Measurements from ENCODE around the gene PSENEN. TPM values are rescaled to one million over a fixed set of nuclear protein-coding genes. Genes with fewer than 3 reads are reported as not detected.

PSENEN gene
- total and polyA plus RNA-seq, 2 of the 8 experiments (the other 6 are each of a cell fraction or from before 2014, with no cell fraction given), result 66.7 to 75.3 TPM

DNA sequence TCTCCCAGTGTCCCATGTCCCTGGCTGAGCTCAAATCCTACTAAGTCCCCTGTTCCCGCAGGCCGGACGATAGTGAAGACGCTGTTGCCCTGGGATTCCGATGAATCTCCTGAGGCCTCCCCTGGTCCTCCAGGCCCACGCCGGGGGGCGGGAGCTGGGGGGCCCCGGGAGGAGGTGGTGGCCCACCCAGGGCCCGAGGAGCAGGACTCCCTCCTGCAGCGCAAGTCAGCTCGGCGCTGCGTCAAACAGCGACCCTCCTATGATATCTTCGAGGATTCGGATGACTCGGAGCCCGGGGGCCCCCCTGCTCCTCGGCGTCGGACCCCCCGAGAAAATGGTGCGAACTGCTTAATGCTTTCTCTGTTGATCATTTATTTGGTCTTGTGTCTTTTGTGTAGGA is 21.8 kb upstream of the PSENEN start:
- no peak overlapping the region for H4K8ac ChIP-seq (ENCODE audit: extremely low read depth, insufficient read depth, low read length)
- no peak overlapping the region for H4K5ac ChIP-seq (ENCODE audit: insufficient read length, low read depth, low read length)
- no peak overlapping the region for H2BK20ac ChIP-seq (ENCODE audit: low read length)
- no peak overlapping the region for H2BK5ac ChIP-seq (ENCODE audit: low read depth, low read length)
- ChIA-PET CTCF (ENCODE audit: partially characterized antibody) (interaction anchor here (0.7 to 11.8 kb wide), 4 partner anchors 15 to 168 kb away, joined by 3 to 80 read pairs (median 3); partner anchors contain the start of gene IGFLR1), POLR2A (ENCODE audit: partially characterized antibody) (interaction anchor here (0.7 to 6.1 kb wide), 5 partner anchors 9 to 227 kb away, joined by 3 to 39 read pairs (median 5); no protein-coding TSS in a partner anchor)
- H3K79me2 ChIP-seq (ENCODE audit: control insufficient read depth in 1 of 2, insufficient read depth in 2 of 2, low read length in 2 of 2), result peaks cover 0 to 16% of the 10 kb centered on the region in 2 experiments; a peak in 2 of 4 replicates
- peaks cover 6% of the 10 kb centered on the region; the same call in 1 of the 2 replicates for H3K79me1 ChIP-seq (ENCODE audit: low read depth, low read length)
- no peak overlapping the region for H2BK12ac ChIP-seq (ENCODE audit: low read depth, low read length)
- no peak overlapping the region for H3K9ac ChIP-seq (replicated peaks in 1 of 4; ENCODE audit: extremely low read depth in 1 of 4, low read depth in 3 of 4, low read length in 3 of 4)
- no peak overlapping the region for H3K14ac ChIP-seq (ENCODE audit: insufficient read length)
- no peaks in the 10 kb centered on the region for H3K9me3 ChIP-seq (ENCODE audit: insufficient read depth in 2 of 2, low read depth in 1 of 2, low read length in 1 of 2)
- peaks cover 0 to 5% (median under 1%) of the 10 kb centered on the region in 4 experiments; a peak in 2 of 7 replicates for H3K4me1 ChIP-seq (replicated peaks in 1 of 4; ENCODE audit: control insufficient read depth in 3 of 4, insufficient read depth in 4 of 4, low read length in 3 of 4)
- H3K23me2 ChIP-seq (ENCODE audit: low read depth, low read length), result no peaks in the 10 kb centered on the region; the same call in 1 of the 2 replicates
- WGBS, 2 experiments (ENCODE audit: extremely low coverage in 1 of 2, insufficient coverage in 1 of 2, insufficient read length in 1 of 2, insufficient replicate concordance in 2 of 2, low coverage in 1 of 2, low lambda C conversion rate in 2 of 2, missing lambda C conversion rate in 1 of 2), result 95% methylated on average over 20 of the region's 24 CpGs; no CpG with 5 or more reads in 1 of the 2 experiments
- H3K4ac ChIP-seq (replicated peaks; ENCODE audit: insufficient read length, low read depth, low read length), result no peak overlapping the region
- no peaks in the 10 kb centered on the region for H3K27me3 ChIP-seq (replicated peaks in 1 of 4; ENCODE audit: control insufficient read depth in 3 of 4, extremely low read depth in 1 of 4, insufficient read depth in 3 of 4, low read length in 3 of 4)
- no peak overlapping the region for H3K4me3 ChIP-seq (ENCODE audit: extremely low read depth in 1 of 4, insufficient read depth in 2 of 4, low read depth in 3 of 4, low read length in 4 of 4)
- H2AFZ ChIP-seq (ENCODE audit: low read length), result no peak overlapping the region
- H4K91ac ChIP-seq (replicated peaks; ENCODE audit: insufficient read length, low read length), result no peak overlapping the region
- no peak overlapping the region for H3K23ac ChIP-seq (ENCODE audit: insufficient read length)
- no peak overlapping the region for H3K56ac ChIP-seq (replicated peaks; ENCODE audit: insufficient read length, low read depth, low read length)
- H3K18ac ChIP-seq (ENCODE audit: extremely low read depth, low read length), result no peak overlapping the region
- FAIRE-seq (no peak), DNase-seq (ENCODE audit: low read depth in 1 of 2, low spot score in 2 of 2) (no peak)
- no peak for TF ChIP-seq RNF2 (IDR thresholded peaks at IDR 0.05; ENCODE audit: borderline replicate concordance, low read depth, low read length, missing control alignments, poor library complexity, severe bottlenecking)
- TF ChIP-seq TCF12 (IDR thresholded peaks at IDR 0.05; ENCODE audit: low read depth, low read length), result no peak
- TF ChIP-seq KDM5A (IDR thresholded peaks at IDR 0.05; ENCODE audit: low read length), result no peak
- no peak for TF ChIP-seq FOSL1 (IDR thresholded peaks at IDR 0.05; ENCODE audit: insufficient read depth, low read depth, low read length)
- TF ChIP-seq HDAC2 (IDR thresholded peaks at IDR 0.05; ENCODE audit: borderline replicate concordance in 1 of 2, low read depth in 2 of 2, low read length in 2 of 2), result no peak
- TF ChIP-seq ASH2L (IDR thresholded peaks at IDR 0.05; ENCODE audit: low read length), result no peak
- no peak for TF ChIP-seq CHD1 (IDR thresholded peaks at IDR 0.05; ENCODE audit: low read depth, low read length)
- TF ChIP-seq EZH2 (IDR thresholded peaks at IDR 0.05; ENCODE audit: low read depth, low read length, severe bottlenecking), result no peak
- no peak for TF ChIP-seq POU5F1 (IDR thresholded peaks at IDR 0.05; ENCODE audit: low read depth, low read length)
- TF ChIP-seq SP1 (IDR thresholded peaks at IDR 0.05; ENCODE audit: low read depth, low read length), result no peak
- TF ChIP-seq BRCA1 (IDR thresholded peaks at IDR 0.05; ENCODE audit: low read depth, low read length), result no peak
- TF ChIP-seq JUND (IDR thresholded peaks at IDR 0.05; ENCODE audit: low read length), result no peak
- no peak for TF ChIP-seq RFX5 (IDR thresholded peaks at IDR 0.05; ENCODE audit: borderline replicate concordance, low read depth, low read length)
- TF ChIP-seq, protein P1, sequence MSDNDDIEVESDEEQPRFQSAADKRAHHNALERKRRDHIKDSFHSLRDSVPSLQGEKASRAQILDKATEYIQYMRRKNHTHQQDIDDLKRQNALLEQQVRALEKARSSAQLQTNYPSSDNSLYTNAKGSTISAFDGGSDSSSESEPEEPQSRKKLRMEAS (IDR thresholded peaks at IDR 0.05), result no peak
- H3K4me2 ChIP-seq (ENCODE audit: insufficient read depth in 1 of 2, low read depth in 2 of 2, low read length in 2 of 2), result no peak overlapping the region
- H2BK15ac ChIP-seq (ENCODE audit: low read length), result no peak overlapping the region
- H2AK5ac ChIP-seq (ENCODE audit: low read depth, low read length), result no peak overlapping the region
- H3K36me3 ChIP-seq (ENCODE audit: control insufficient read depth in 2 of 4, insufficient read depth in 4 of 4, low read length in 3 of 4), result peaks cover 41 to 64% (median 54%) of the 10 kb centered on the region in 4 experiments
- peaks cover 7 to 19% of the 10 kb centered on the region in 2 experiments for H4K20me1 ChIP-seq (replicated peaks in 1 of 2; ENCODE audit: control insufficient read depth in 1 of 2, insufficient read depth in 2 of 2, low read length in 2 of 2)
- no peak overlapping the region for H2BK120ac ChIP-seq (replicated peaks; ENCODE audit: low read depth, low read length)
- H3K27ac ChIP-seq (ENCODE audit: low read depth, low read length), result no peak overlapping the region

Data from H1 (cell line).